ENCODE measurements around the gene ACP7. TPM values are rescaled to one million over a fixed set of nuclear protein-coding genes. Genes with fewer than 3 reads are reported as not detected.

The ACP7 gene
- total RNA-seq, 2 donors from 2014 or later = 0.80 TPM; not detected in 1

DNA sequence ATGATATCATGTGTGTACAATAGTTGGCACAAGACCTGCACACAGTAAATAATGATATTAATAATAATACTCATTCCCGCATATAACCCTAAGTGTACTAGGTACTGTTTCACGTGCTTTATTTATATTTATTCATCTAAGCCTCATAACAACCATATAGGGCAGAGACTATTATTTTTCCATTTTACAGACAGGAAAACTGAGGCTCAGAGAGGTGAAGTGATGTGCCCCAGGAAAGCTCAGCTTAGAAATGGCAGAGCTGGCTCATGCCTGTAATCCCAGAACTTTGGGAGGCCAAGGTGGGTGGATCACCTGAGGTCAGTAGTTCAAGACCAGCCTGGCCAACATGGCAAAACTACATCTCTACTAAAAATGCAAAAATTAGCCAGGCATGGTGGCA, 13.6 kb downstream of the ACP7 start:
- Histone ChIP-seq H3K4me1 (replicated peaks) (no peaks in the 10 kb centered on the region), H3K4me3 (no peak overlapping the region), H3K27me3 (replicated peaks; ENCODE audit: insufficient read depth) (peaks cover 7% of the 10 kb centered on the region), H3K36me3 (no peaks in the 10 kb centered on the region), H3K9me3 (no peaks in the 10 kb centered on the region), H3K27ac (no peak overlapping the region)
- no peak for DNase-seq (ENCODE audit: low spot score)
- intact Hi-C loops (cut with DNase I) = no loop called here
- no peak for TF ChIP-seq POLR2AphosphoS5 (IDR thresholded peaks at IDR 0.05)
- TF ChIP-seq, protein P1, sequence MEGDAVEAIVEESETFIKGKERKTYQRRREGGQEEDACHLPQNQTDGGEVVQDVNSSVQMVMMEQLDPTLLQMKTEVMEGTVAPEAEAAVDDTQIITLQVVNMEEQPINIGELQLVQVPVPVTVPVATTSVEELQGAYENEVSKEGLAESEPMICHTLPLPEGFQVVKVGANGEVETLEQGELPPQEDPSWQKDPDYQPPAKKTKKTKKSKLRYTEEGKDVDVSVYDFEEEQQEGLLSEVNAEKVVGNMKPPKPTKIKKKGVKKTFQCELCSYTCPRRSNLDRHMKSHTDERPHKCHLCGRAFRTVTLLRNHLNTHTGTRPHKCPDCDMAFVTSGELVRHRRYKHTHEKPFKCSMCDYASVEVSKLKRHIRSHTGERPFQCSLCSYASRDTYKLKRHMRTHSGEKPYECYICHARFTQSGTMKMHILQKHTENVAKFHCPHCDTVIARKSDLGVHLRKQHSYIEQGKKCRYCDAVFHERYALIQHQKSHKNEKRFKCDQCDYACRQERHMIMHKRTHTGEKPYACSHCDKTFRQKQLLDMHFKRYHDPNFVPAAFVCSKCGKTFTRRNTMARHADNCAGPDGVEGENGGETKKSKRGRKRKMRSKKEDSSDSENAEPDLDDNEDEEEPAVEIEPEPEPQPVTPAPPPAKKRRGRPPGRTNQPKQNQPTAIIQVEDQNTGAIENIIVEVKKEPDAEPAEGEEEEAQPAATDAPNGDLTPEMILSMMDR (IDR thresholded peaks at IDR 0.05) = no peak
- TF ChIP-seq POLR2A (IDR thresholded peaks at IDR 0.05) = no peak
- WGBS = 79% methylated on average over 2 of the region's 2 CpGs

DNA sequence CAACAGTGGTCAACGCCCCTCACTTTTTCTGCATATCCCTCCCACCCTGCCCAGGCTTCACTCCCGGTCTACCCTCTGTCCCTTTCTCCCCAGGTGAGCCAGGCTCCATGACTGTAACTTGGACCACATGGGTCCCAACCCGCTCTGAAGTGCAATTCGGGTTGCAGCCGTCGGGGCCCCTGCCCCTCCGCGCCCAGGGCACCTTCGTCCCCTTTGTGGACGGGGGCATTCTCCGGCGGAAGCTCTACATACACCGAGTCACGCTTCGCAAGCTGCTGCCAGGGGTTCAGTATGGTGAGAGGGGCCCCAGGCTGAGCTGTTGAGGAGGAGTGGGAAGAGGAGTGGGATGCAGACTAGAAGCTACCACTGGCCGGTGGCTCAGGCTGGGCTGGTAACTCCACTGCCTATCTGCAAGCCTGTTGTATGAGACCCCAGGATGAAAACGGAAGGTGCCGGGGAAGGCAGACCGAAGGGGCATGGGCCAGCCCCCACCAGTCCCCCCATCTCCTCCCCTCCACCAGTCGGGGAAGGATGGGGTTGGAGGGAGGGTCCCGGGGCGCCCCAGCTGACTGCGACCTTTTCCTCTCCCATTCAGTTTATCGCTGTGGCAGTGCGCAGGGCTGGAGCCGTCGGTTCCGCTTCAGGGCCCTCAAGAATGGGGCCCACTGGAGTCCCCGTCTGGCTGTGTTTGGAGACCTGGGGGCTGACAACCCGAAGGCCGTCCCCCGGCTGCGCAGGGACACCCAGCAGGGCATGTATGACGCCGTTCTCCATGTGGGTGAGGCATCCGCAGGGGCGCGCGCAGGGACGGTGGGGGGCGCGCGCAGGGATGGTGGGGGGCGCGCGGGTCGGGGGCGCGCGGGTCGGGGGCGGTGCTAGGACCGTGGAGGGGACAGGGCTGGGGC, 14.4 kb downstream of the ACP7 start:
- no peak overlapping the region for H3K4me3 ChIP-seq
- intact Hi-C loops (cut with DNase I) = no loop called here

DNA sequence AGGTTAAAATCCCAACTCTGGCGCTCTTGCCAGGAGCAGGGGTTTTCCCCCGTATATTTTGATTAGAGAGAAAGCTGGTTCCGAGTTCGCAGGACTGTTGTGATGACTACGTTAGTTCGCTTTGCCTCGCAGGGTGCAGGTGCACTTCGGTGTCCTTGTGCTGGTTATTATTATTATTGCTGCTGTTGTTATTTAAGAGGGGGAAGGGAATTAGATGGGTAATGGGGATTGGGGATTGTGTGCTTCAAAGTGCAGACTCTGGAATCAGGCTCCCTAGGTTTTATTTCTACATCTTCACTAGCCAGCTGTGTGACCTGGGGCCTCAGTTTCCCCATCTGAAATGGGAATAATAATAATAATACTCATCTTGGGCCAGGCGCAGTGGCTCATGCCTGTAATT, 15.2 kb downstream of the ACP7 start:
- Histone ChIP-seq H3K4me3 (no peak overlapping the region), H3K4me1 (replicated peaks) (no peaks in the 10 kb centered on the region), H3K27me3 (replicated peaks; ENCODE audit: insufficient read depth) (peaks cover 7% of the 10 kb centered on the region), H3K9me3 (no peaks in the 10 kb centered on the region), H3K36me3 (no peaks in the 10 kb centered on the region), H3K27ac (no peak overlapping the region)
- TF ChIP-seq POLR2A (IDR thresholded peaks at IDR 0.05) (no peak), POLR2AphosphoS5 (IDR thresholded peaks at IDR 0.05) (no peak)
- TF ChIP-seq, protein P1 (IDR thresholded peaks at IDR 0.05) = no peak
- no peak for DNase-seq (ENCODE audit: low spot score)
- WGBS = 29% methylated on average over 9 of the region's 9 CpGs
- intact Hi-C loops (cut with DNase I) = no loop called here

More for the DNA sequence above, 14.4 kb downstream of the ACP7 start:
- TF ChIP-seq, protein P1 (IDR thresholded peaks at IDR 0.05) = no peak
- TF ChIP-seq POLR2AphosphoS5 (IDR thresholded peaks at IDR 0.05) (no peak), POLR2A (IDR thresholded peaks at IDR 0.05) (no peak)
- Histone ChIP-seq H3K36me3 (no peaks in the 10 kb centered on the region), H3K4me1 (replicated peaks) (no peaks in the 10 kb centered on the region), H3K27ac (no peak overlapping the region), H3K27me3 (replicated peaks; ENCODE audit: insufficient read depth) (peaks cover 7% of the 10 kb centered on the region), H3K9me3 (no peaks in the 10 kb centered on the region)
- no peak for DNase-seq (ENCODE audit: low spot score)
- WGBS = 29% methylated on average over 47 of the region's 53 CpGs

DNA sequence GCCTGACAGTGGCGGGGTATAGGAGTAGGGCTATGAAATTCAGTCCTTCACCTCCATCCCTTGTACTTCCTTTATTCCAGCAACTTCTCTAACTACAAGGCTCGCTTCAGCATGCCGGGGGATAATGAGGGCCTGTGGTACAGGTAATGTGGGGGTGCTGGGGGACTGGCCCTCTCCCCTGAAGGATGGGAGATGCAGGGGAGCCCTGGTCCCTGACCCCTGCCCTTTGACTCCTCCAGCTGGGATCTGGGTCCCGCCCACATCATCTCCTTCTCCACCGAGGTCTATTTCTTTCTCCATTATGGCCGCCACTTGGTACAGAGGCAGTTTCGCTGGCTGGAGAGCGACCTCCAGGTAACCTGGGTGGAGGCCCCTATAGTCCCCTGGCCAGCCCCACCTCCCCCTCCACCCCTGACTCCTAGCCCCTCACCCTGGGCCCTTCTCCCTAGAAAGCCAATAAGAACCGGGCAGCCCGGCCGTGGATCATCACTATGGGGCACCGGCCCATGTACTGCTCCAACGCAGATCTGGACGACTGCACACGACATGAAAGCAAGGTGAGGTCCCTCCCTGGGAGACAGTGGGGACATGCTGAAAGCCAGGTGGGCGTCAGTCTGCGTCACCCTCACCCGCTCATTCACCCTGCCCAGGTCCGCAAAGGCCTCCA, 16.5 kb downstream of the ACP7 start:
- H3K27ac ChIP-seq = no peak overlapping the region
- 88% methylated on average over 19 of the region's 19 CpGs for WGBS
- H3K9me3 ChIP-seq = no peaks in the 10 kb centered on the region
- no peaks in the 10 kb centered on the region for H3K4me1 ChIP-seq (replicated peaks)
- H3K4me3 ChIP-seq = no peak overlapping the region
- peaks cover 7% of the 10 kb centered on the region for H3K27me3 ChIP-seq (replicated peaks; ENCODE audit: insufficient read depth)
- intact Hi-C loops (cut with DNase I) = no loop called here
- H3K36me3 ChIP-seq = no peaks in the 10 kb centered on the region
- no peak for DNase-seq (ENCODE audit: low spot score)
- TF ChIP-seq POLR2A (IDR thresholded peaks at IDR 0.05) (no peak), POLR2AphosphoS5 (IDR thresholded peaks at IDR 0.05) (no peak)
- TF ChIP-seq, protein P1 (IDR thresholded peaks at IDR 0.05) = no peak

Measured in prostate gland (tissue), 2 donors.